ENCODE results near the gene ARID1A.
"Not testable (repeated sequence)": the region's sequence is repeated elsewhere in the genome, so short reads cannot be mapped to it uniquely, and the experiment has no call there.

The ARID1A gene

DNA sequence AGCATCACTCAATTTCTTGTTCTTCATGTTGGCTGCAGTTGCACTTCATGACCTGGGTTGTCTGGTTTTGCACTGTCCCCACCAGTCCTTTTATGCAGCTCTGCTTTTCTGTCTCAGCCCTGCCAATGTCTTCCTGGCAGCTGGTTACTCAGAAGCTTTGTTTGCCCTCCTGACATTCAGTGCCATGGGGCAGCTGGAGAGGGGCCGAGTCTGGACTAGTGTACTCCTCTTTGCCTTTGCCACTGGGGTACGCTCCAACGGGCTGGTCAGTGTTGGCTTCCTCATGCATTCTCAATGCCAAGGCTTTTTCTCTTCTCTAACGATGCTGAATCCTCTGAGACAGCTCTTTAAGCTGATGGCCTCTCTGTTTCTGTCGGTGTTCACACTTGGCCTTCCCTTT lies 98.6 kb downstream of the ARID1A start:
- no peaks in the 10 kb centered on the region for H3K4me1 ChIP-seq
- H3K9me3 ChIP-seq (ENCODE audit: control insufficient read depth, low read length), result no peaks in the 10 kb centered on the region
- no peak overlapping the region for H2AFZ ChIP-seq
- H3K79me2 ChIP-seq, result no peaks in the 10 kb centered on the region
- H3K4me3 ChIP-seq (ENCODE audit: low read depth, low read length), result no peak overlapping the region
- TF ChIP-seq, protein P1, sequence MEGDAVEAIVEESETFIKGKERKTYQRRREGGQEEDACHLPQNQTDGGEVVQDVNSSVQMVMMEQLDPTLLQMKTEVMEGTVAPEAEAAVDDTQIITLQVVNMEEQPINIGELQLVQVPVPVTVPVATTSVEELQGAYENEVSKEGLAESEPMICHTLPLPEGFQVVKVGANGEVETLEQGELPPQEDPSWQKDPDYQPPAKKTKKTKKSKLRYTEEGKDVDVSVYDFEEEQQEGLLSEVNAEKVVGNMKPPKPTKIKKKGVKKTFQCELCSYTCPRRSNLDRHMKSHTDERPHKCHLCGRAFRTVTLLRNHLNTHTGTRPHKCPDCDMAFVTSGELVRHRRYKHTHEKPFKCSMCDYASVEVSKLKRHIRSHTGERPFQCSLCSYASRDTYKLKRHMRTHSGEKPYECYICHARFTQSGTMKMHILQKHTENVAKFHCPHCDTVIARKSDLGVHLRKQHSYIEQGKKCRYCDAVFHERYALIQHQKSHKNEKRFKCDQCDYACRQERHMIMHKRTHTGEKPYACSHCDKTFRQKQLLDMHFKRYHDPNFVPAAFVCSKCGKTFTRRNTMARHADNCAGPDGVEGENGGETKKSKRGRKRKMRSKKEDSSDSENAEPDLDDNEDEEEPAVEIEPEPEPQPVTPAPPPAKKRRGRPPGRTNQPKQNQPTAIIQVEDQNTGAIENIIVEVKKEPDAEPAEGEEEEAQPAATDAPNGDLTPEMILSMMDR (IDR thresholded peaks at IDR 0.05), result no peak
- no peaks in the 10 kb centered on the region for H3K27me3 ChIP-seq (ENCODE audit: control insufficient read depth, insufficient read depth, low read length)
- no peak overlapping the region for H3K9ac ChIP-seq
- H3K4me2 ChIP-seq (ENCODE audit: low read length), result no peak overlapping the region
- no peaks in the 10 kb centered on the region for H3K36me3 ChIP-seq (ENCODE audit: control insufficient read depth, insufficient read depth, low read length)
- H3K27ac ChIP-seq, result no peak overlapping the region

DNA sequence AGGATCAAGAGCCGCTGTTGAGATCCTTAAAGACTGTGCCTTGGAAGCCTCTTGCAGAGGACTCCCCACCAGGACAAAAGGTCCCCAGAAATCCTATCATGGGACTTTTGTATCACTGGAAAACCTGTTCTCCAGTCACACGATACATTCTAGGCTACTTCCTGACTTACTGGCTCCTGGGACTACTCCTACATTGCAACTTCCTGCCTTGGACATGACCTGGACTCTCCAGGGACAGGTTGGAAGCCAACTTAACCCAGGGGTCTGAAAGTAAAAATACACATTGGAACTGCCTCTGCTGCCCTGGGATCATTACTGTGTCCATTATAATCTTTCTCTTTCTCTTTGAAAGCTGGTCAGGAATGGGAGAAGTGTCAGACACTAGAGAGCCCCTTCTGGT lies 101.8 kb downstream of the ARID1A start:
- Histone ChIP-seq H3K4me2 (ENCODE audit: low read length) (no peak overlapping the region), H3K9me3 (ENCODE audit: control insufficient read depth, low read length) (no peaks in the 10 kb centered on the region), H3K4me1 (peaks cover 2% of the 10 kb centered on the region), H2AFZ (no peak overlapping the region), H3K27ac (peak overlapping the region; percentile 27), H3K36me3 (ENCODE audit: control insufficient read depth, insufficient read depth, low read length) (no peaks in the 10 kb centered on the region), H3K9ac (no peak overlapping the region), H3K79me2 (no peaks in the 10 kb centered on the region), H3K27me3 (ENCODE audit: control insufficient read depth, insufficient read depth, low read length) (no peaks in the 10 kb centered on the region), H3K4me3 (ENCODE audit: low read depth, low read length) (no peak overlapping the region)
- TF ChIP-seq, protein P1 (IDR thresholded peaks at IDR 0.05), result no peak

DNA sequence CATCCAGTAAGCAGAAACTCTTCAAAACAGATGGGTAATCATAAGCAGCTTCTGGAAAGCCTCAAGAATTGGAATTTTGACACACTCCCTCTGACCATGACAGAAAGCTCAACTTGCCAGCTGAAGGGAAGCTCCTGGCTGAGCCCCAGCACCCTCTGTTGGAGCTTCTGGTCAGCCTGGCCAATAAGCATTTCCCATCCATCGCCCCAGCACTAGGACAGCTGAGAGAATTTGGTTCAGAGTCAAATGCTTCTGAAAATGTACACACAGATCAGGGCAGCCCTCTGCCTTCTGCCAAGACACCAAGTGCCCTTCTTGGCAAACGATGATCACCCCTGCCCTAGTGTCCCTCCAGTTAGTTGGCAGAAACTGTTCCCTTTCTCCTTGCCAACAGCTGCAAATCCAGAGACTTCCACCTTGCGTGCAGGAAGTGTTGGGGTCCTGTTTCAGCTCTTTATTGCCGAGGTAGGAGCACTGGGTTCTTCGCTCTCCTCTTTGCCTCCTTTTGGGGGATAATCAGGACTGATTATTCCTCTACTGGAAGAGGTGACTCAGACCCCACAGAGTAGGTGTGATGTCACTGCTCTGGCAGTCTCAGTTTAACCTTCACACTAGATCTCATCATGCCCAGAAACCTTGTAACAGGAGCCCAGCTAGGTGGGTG lies 103.8 kb downstream of the ARID1A start:
- Histone ChIP-seq H3K27ac (peak overlapping the region; percentile 68), H3K4me3 (ENCODE audit: low read depth, low read length) (no peak overlapping the region), H3K9ac (no peak overlapping the region)

DNA sequence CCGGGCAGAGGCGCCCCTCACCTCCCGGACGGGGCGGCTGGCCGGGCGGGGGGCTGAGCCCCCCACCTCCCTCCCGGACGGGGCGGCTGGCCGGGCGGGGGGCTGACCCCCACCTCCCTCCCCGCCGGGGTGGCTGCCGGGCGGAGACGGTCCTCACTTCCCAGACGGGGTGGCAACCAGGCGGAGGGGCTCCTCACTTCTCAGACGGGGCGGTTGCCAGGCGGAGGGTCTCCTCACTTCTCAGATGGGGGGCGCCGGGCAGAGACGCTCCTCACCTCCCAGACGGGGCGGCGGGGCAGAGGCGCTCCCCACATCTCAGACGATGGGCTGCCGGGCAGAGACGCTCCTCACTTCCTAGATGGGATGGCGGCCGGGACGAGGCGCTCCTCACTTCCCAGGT lies 108.1 kb downstream of the ARID1A start:
- not testable (repeated sequence) for H3K27me3 ChIP-seq (ENCODE audit: control insufficient read depth, insufficient read depth, low read length); H3K79me2 ChIP-seq; H3K4me2 ChIP-seq (ENCODE audit: low read length); H3K9me3 ChIP-seq (ENCODE audit: control insufficient read depth, low read length); H3K27ac ChIP-seq; H3K36me3 ChIP-seq (ENCODE audit: control insufficient read depth, insufficient read depth, low read length); H3K9ac ChIP-seq; H2AFZ ChIP-seq; H3K4me3 ChIP-seq (ENCODE audit: low read depth, low read length); H3K4me1 ChIP-seq

More for the DNA sequence above, 103.8 kb downstream of the ARID1A start:
- TF ChIP-seq, protein P1 (IDR thresholded peaks at IDR 0.05), result no peak
- Histone ChIP-seq H3K9me3 (ENCODE audit: control insufficient read depth, low read length) (no peaks in the 10 kb centered on the region), H3K79me2 (no peaks in the 10 kb centered on the region), H3K36me3 (ENCODE audit: control insufficient read depth, insufficient read depth, low read length) (no peaks in the 10 kb centered on the region), H3K4me1 (peaks cover 2% of the 10 kb centered on the region), H3K4me2 (ENCODE audit: low read length) (no peak overlapping the region), H2AFZ (peak overlapping the region; percentile 50), H3K27me3 (ENCODE audit: control insufficient read depth, insufficient read depth, low read length) (no peaks in the 10 kb centered on the region)

DNA sequence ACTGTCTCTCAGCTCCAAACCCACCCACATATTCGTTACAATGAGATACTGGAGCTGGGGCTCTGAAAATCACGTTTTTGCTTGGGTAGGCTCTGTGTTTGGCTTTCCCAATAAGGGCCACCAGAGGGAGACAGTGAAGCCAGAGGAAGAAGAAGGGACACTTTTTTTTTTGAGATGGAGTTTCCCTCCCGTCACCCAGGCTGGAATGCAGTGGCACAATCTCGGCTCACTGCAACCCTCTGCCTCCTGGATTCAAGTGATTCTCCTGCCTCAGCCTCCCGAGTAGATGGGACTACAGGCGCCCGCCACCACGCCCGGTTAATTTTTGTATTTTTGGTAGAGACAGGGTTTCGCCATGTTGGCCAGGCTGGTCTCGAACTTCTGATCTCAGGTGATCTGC lies 114.3 kb downstream of the ARID1A start:
- not testable (repeated sequence) for H3K27ac ChIP-seq; H3K79me2 ChIP-seq; H3K4me3 ChIP-seq (ENCODE audit: low read depth, low read length); H3K36me3 ChIP-seq (ENCODE audit: control insufficient read depth, insufficient read depth, low read length); H2AFZ ChIP-seq; H3K9me3 ChIP-seq (ENCODE audit: control insufficient read depth, low read length); H3K9ac ChIP-seq; H3K4me1 ChIP-seq; H3K27me3 ChIP-seq (ENCODE audit: control insufficient read depth, insufficient read depth, low read length); H3K4me2 ChIP-seq (ENCODE audit: low read length)
- TF ChIP-seq, protein P1 (IDR thresholded peaks at IDR 0.05), result peak; percentile 46
